MM.1S (cell line): ENCODE data around the gene HDLBP.

Source experiments
- DNase-seq: peaks from one replicate; pipeline ENCODE4 v3.0.0-alpha.2; 2015
- H2AFZ ChIP-seq: fragments of 300-600 bp; sonication (generic); 2 replicates; pipeline ENCODE4 v1.6.0; 2016; ENCODE audit warnings: antibody characterized with exemption, low read length
- H3F3A ChIP-seq: fragments of 300-600 bp; sonication (generic); 2 replicates; pipeline ENCODE4 v1.6.1; 2016; ENCODE audit warnings: mild to moderate bottlenecking, antibody characterized with exemption, low read length, moderate library complexity, mixed read lengths; ENCODE audit not compliant: insufficient read depth
- H3K27ac ChIP-seq: fragments of 300-600 bp; sonication (generic); 2 replicates; pipeline ENCODE4 v1.5.1; 2016; ENCODE audit warnings: mild to moderate bottlenecking, low read length
- H3K27me3 ChIP-seq: fragments of 300-600 bp; sonication (generic); replicated peaks from 2 replicates; pipeline ENCODE4 v1.6.0; 2016; ENCODE audit warnings: low read length; ENCODE audit not compliant: insufficient read depth
- H3K36me3 ChIP-seq: fragments of 300-600 bp; sonication (generic); replicated peaks from 2 replicates; pipeline ENCODE4 v1.6.1; 2016; ENCODE audit warnings: mild to moderate bottlenecking, low read length, mixed read lengths; ENCODE audit not compliant: insufficient read depth
- H3K4me1 ChIP-seq: fragments of 300-600 bp; sonication (generic); 2 replicates; pipeline ENCODE4 v1.6.1; 2016; ENCODE audit warnings: low read length, mixed read lengths
- H3K4me2 ChIP-seq: fragments of 300-600 bp; sonication (generic); 2 replicates; pipeline ENCODE4 v1.6.0; 2016; ENCODE audit warnings: low read depth, low read length
- H3K4me3 ChIP-seq: fragments of 300-600 bp; sonication (generic); 2 replicates; pipeline ENCODE4 v1.5.1; 2016; ENCODE audit warnings: low read length, mixed read lengths
- H3K79me2 ChIP-seq: fragments of 300-600 bp; sonication (generic); 2 replicates; pipeline ENCODE4 v1.6.1; 2016; ENCODE audit warnings: mixed run types, low read length, mixed read lengths
- H3K9ac ChIP-seq: fragments of 300-600 bp; sonication (generic); 2 replicates; pipeline ENCODE4 v1.6.1; 2016; ENCODE audit warnings: low read length, mixed read lengths
- H3K9me2 ChIP-seq: fragments of 300-600 bp; sonication (generic); replicated peaks from 2 replicates; pipeline ENCODE4 v1.6.1; 2016; ENCODE audit warnings: mild to moderate bottlenecking, low read length, mixed read lengths; ENCODE audit not compliant: insufficient read depth
- H3K9me3 ChIP-seq: fragments of 300-600 bp; sonication (generic); replicated peaks from 2 replicates; pipeline ENCODE4 v1.6.1; 2016; ENCODE audit warnings: mild to moderate bottlenecking, low read length, mixed read lengths; ENCODE audit not compliant: insufficient read depth
- H4K20me1 ChIP-seq: fragments of 300-600 bp; sonication (generic); 2 replicates; pipeline ENCODE4 v1.6.1; 2016; ENCODE audit warnings: mild to moderate bottlenecking, low read length, moderate library complexity, mixed read lengths; ENCODE audit not compliant: insufficient read depth
- EZH2 ChIP-seq: fragments of 300-600 bp; sonication (generic); optimal IDR thresholded peaks from 2 replicates; pipeline ENCODE3; 2017; ENCODE audit warnings: low read depth, mild to moderate bottlenecking, antibody characterized with exemption, low read length, mixed read lengths
- EZH2phosphoT487 ChIP-seq: fragments of 300-600 bp; sonication (generic); IDR thresholded peaks from 2 replicates; pipeline ENCODE4 v1.6.1; 2018; ENCODE audit warnings: antibody characterized with exemption, low read length
- TF ChIP-seq, protein P1 (sequence below): fragments of 300-600 bp; sonication (generic); IDR thresholded peaks from 2 replicates; pipeline ENCODE4 v1.5.1; 2016; ENCODE audit warnings: antibody characterized with exemption, low read length, mixed read lengths

Gene HDLBP

DNA sequence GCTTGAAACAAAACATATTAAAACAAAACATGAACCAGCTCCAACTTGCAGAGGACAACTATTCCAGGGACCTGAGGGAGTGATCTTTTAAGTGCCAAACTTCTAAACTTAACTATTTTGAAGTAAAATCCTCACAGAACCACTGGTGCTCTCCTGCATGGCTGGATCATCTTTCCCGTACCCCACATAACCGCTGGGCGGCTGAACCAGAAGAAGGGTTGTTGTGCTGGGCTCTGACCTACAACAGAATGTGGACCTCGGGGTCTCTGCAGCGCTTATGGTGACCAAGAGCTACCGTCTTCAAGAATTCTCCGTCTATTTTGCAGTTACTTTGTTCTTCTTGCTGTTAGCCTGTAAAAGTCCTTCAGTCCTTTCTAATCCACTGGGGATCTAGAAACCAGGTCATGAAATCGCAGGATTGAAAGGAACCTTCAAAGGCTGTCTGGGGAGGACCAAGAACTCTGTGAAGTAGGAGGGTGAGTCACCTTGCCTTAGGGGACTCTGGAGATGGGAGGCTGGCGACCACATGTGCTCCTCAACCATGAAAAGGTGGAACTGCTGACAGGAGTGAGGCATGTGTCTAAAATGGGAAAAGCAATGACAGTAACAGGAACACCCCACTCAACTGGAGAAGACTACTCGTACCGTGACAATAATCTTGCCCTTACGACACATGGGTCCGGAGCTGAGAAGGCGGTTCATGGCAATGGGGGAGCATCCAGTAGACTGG lies 46.6 kb downstream of the HDLBP start:
- Histone ChIP-seq H3K27ac (no peak overlapping the region), H4K20me1 (no peaks in the 10 kb centered on the region; the same call in 1 of the 2 replicates), H3K9me3 (no peaks in the 10 kb centered on the region), H3K79me2 (peaks cover 86% of the 10 kb centered on the region), H3K4me3 (no peak overlapping the region), H3K36me3 (peaks cover 3% of the 10 kb centered on the region; the same call in 1 of the 2 replicates), H3K4me1 (peaks cover 9% of the 10 kb centered on the region; the same call in 1 of the 2 replicates), H3K9me2 (no peaks in the 10 kb centered on the region), H2AFZ (no peak overlapping the region), H3K27me3 (no peaks in the 10 kb centered on the region), H3F3A (peaks cover 9% of the 10 kb centered on the region), H3K4me2 (no peak overlapping the region), H3K9ac (no peak overlapping the region)
- no peak for TF ChIP-seq EZH2
- TF ChIP-seq, protein P1, sequence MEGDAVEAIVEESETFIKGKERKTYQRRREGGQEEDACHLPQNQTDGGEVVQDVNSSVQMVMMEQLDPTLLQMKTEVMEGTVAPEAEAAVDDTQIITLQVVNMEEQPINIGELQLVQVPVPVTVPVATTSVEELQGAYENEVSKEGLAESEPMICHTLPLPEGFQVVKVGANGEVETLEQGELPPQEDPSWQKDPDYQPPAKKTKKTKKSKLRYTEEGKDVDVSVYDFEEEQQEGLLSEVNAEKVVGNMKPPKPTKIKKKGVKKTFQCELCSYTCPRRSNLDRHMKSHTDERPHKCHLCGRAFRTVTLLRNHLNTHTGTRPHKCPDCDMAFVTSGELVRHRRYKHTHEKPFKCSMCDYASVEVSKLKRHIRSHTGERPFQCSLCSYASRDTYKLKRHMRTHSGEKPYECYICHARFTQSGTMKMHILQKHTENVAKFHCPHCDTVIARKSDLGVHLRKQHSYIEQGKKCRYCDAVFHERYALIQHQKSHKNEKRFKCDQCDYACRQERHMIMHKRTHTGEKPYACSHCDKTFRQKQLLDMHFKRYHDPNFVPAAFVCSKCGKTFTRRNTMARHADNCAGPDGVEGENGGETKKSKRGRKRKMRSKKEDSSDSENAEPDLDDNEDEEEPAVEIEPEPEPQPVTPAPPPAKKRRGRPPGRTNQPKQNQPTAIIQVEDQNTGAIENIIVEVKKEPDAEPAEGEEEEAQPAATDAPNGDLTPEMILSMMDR, result no peak
- no peak for TF ChIP-seq EZH2phosphoT487
- no peak for DNase-seq

DNA sequence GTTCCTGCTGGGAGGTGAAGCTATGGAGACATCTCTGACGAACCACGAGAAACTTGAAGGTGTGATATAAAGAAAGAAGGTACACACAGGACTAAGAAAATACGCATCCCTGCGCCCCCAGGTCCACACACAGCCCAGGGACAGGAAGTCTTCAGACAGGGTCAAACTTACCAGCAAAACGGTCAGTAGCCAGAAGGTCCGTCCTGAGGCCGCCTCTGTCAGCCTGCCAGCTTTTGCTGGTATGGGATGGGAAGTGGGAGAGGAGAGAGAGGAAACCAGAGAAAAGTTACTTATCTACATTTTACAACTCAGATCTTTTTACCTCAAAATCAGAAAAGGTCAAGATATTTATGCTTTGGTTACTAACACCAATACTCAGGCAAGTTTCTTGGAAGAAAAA lies 47.2 kb downstream of the HDLBP start:
- no peaks in the 10 kb centered on the region for H3K27me3 ChIP-seq
- H3K79me2 ChIP-seq, result peaks cover 83% of the 10 kb centered on the region
- peaks cover 4% of the 10 kb centered on the region for H3F3A ChIP-seq
- H2AFZ ChIP-seq, result no peak overlapping the region
- H3K9ac ChIP-seq, result no peak overlapping the region
- no peak for DNase-seq
- peaks cover 9% of the 10 kb centered on the region; the same call in 1 of the 2 replicates for H3K4me1 ChIP-seq
- no peak overlapping the region for H3K27ac ChIP-seq
- no peaks in the 10 kb centered on the region for H3K9me2 ChIP-seq
- peaks cover 3% of the 10 kb centered on the region; the same call in 1 of the 2 replicates for H3K36me3 ChIP-seq
- H3K4me3 ChIP-seq, result no peak overlapping the region
- no peaks in the 10 kb centered on the region for H3K9me3 ChIP-seq
- no peak for TF ChIP-seq EZH2phosphoT487
- no peak for TF ChIP-seq EZH2
- TF ChIP-seq, protein P1, result no peak
- H4K20me1 ChIP-seq, result no peaks in the 10 kb centered on the region; the same call in 1 of the 2 replicates
- H3K4me2 ChIP-seq, result no peak overlapping the region

DNA sequence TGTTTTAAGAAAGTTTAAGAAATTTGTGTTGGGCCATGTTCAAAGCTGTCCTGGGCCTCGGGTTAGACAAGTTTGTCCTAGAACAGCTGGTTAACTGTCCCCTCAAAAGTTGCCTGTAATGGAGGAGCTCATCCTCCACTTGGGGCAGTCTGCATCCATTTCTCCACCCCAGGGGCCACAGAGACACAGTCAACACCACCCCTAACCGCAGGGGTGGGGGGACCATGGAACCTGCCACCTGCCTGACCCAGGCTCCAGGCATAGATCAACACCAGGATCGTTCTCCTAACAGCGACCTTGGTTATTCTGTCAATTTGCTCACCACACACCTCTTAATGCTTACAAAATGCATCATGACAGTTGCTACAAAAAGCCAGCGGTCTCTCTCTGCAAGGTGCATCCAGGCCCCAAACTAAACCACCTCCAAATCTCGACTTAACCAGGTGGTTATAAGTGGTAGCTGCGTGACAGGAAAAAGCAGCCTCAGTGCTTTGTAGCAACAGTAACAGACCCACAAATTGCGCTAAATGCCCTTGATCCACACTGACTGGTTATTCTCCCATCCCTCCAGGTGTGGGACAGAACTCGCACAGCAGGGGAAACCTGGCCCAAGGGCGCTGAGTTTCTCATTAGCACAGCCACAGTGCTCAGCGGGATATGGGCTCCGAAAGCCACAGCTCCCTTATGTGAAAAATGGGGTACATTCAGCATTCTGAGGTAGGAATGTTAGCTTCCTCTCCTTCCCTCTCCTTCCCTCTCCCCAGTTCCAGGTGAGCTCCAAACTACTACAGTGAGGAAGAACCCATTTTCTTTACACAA lies 48.0 kb downstream of the HDLBP start:
- H3F3A ChIP-seq, result no peaks in the 10 kb centered on the region
- DNase-seq, result no peak
- TF ChIP-seq EZH2 (no peak), EZH2phosphoT487 (no peak)
- TF ChIP-seq, protein P1, result peak; percentile 16
- no peak overlapping the region for H3K9ac ChIP-seq
- H4K20me1 ChIP-seq, result no peaks in the 10 kb centered on the region; the same call in 1 of the 2 replicates
- no peak overlapping the region for H3K4me2 ChIP-seq
- no peaks in the 10 kb centered on the region for H3K27me3 ChIP-seq
- no peak overlapping the region for H3K27ac ChIP-seq
- H3K4me1 ChIP-seq, result peaks cover 9% of the 10 kb centered on the region; the same call in 1 of the 2 replicates
- H3K4me3 ChIP-seq, result no peak overlapping the region
- no peak overlapping the region for H2AFZ ChIP-seq
- no peaks in the 10 kb centered on the region for H3K9me2 ChIP-seq
- H3K36me3 ChIP-seq, result peaks cover 9% of the 10 kb centered on the region
- no peaks in the 10 kb centered on the region for H3K9me3 ChIP-seq
- peaks cover 86% of the 10 kb centered on the region for H3K79me2 ChIP-seq
